Cardiac fibroblast (primary cell): Measurements from ENCODE around the gene FRMD1.

Experiments
- DNase-seq, 2 donors: peaks; one replicate each; pipeline versions ENCODE4 v3.0.0 to v3.0.0-alpha.2; 2010; ENCODE audit warnings: low read depth in 2 of 2
- H3K4me3 ChIP-seq, 2 donors: replicated peaks in 1 of 2; 1 replicate in 1 of 2; 2 replicates in 1 of 2; pipeline ENCODE4 v1.5.1; 2011; ENCODE audit warnings: low read depth in 2 of 2, low read length in 2 of 2, mild to moderate bottlenecking in 2 of 2, moderate library complexity in 1 of 2
- TF ChIP-seq, protein P1 (sequence below): IDR thresholded peaks from one replicate; pipeline ENCODE4 v1.5.1; 2011; ENCODE audit warnings: low read depth, mild to moderate bottlenecking, low read length, inconsistent platforms

Gene FRMD1

DNA sequence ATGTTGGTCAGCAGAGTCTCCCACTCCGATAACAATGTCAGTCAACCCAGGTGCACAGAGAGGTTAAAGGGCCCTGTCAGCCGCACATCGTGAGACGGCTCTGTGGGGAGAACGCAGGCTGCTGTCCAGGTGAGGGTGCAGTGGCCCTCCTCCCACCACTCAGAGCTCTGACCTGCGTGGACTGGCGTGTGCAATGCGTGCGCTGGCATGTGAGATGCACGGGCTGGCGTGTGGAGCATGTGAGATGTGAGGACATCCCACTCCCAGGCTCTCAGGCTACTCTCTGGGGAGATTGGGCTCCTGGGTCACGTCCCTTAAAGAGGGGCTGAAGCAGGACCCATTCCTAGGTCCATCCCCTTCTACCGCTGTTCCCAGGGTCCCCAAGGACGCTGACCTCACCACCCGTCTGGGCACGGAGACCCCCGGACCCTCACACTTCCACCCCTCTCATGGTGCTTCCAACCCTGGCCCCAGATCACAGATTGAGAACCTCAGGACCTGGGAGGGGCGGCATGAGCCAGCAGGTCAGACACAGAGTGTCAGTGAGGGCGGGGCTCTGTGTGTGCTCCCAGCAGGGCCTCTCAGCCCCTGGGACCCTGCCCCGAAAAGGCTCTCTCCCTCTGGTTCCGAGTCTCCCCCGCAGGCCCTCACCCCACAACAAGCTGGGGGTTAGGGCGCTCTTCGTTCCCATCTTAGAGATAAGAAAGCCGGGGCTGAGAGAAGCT, 8.6 kb upstream of the FRMD1 start:
- TF ChIP-seq, protein P1, sequence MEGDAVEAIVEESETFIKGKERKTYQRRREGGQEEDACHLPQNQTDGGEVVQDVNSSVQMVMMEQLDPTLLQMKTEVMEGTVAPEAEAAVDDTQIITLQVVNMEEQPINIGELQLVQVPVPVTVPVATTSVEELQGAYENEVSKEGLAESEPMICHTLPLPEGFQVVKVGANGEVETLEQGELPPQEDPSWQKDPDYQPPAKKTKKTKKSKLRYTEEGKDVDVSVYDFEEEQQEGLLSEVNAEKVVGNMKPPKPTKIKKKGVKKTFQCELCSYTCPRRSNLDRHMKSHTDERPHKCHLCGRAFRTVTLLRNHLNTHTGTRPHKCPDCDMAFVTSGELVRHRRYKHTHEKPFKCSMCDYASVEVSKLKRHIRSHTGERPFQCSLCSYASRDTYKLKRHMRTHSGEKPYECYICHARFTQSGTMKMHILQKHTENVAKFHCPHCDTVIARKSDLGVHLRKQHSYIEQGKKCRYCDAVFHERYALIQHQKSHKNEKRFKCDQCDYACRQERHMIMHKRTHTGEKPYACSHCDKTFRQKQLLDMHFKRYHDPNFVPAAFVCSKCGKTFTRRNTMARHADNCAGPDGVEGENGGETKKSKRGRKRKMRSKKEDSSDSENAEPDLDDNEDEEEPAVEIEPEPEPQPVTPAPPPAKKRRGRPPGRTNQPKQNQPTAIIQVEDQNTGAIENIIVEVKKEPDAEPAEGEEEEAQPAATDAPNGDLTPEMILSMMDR = no peak
- no peak overlapping the region for H3K4me3 ChIP-seq
- no peak for DNase-seq

DNA sequence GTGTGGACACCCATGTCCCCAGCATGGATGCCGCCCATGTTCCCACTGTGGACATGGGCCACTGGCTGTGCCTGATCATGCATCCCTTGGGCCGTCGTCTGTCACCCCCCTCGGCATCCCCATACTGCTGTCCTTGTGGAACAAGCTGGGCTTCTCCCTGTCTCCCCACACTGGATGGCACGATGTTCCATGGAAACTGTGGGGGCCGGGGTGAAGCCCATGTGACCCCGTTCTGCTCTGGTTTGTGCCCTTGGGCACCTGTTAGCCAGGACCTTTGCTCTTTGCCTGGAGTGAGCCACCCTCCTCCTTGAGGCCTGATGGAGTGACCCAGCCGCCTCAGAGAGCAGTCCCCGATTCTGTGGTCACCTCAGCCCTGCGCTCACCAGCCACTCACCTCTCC, 7.6 kb upstream of the FRMD1 start:
- H3K4me3 ChIP-seq = no peak overlapping the region
- no peak for DNase-seq
- TF ChIP-seq, protein P1 = no peak

DNA sequence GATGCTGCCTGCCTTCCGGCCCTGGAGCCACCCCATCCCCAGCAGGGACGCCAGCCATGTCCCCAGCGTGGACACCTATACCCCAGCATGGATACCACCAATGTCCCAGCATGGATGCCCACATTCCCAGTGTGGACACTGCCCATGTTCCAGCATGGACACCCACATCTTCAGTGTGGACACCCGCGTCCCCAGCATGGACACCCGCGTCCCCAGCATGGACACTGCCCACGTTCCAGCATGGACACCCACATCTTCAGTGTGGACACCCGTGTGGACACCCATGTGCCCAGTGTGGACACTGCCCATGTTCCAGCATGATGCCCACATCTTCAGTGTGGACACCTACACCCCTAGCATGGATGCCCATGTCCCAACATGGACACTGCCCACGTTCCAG, 7.1 kb upstream of the FRMD1 start:
- no peak overlapping the region for H3K4me3 ChIP-seq
- TF ChIP-seq, protein P1 = no peak
- DNase-seq = no peak

DNA sequence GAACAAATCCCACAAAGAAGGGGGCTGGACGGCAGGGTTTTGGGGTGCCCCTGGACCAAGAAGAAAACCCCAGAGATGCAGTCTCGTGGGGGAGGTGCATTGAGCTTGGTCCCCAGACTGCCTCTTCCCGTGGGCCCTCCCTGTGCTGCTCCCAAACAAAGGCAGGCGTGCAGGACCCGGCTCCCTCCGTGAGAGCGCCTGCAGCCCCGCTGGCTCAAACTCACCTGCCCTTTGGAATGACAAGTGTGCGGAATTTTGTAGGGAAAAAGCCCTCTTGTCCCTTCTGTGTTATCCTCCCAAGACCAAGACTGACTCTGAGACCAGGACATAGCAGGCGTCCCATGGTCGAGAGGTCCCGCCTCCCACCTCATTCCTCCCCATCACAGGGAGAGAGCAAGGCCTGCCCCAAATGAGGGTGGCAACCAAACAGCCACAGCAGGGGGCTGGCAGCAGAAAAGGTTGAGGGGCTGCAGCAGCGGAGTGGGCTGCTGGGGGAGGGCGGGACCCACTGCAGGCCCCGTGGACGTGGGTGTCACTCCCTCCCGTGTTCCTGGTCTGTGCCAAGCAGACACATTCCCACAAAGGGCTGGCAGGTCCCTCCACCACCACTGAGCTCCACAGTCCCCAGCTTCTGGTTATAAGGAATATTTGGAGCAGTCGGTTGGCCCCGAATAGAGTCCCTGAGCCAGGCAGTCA, 5.6 kb upstream of the FRMD1 start:
- TF ChIP-seq, protein P1 = no peak
- H3K4me3 ChIP-seq = no peak overlapping the region
- no peak for DNase-seq

DNA sequence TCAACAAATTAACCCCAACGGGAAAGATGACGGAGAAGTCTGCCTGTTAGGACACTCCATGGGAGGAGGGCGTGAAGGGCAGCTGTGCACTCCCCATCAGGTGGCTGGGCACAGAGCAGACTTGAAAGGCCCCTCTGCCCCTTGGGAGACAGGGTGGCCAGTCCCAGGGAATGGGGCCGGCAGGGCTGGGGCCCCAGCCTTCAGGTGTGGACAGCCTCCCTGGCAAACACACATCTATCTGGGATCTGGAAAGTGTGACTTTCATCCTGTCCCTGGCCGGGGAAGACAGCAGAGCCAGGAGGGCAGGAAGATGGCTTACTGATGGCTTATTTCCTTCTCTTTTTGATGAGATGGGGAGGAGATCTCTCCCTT, 4.5 kb upstream of the FRMD1 start:
- H3K4me3 ChIP-seq = no peak overlapping the region
- DNase-seq = no peak
- TF ChIP-seq, protein P1 = no peak

DNA sequence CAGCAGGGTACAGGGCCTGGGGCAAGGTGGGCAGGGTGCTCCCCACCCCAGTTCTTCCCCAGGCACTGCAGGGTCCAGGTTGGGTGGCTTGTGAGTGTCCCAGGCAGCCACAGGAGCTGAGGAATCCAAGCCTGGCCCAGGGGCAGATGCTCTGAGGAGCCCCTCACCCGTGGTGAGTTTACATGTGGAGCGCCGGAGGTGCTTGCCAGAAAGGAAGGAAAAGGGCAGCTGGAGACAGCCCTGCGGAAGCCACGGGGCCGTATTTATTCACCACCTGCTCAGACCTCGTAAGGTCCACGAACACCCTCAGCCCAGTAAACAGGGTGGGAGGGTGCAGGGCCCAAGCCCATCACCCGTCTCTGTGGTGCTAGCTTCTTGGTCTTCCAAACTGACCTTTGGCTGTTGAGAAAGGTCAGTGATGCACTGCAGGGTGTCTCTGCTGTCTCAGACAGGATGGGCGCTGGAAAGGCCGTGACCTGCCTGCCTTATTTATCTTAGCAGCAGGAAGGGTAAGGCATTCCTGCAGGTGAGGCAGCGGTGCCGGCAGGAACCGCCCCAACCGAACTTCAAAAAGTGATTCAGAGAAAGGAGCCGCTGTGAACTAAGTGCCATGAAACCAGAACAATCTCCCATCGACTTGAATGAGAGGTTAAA, 4.0 kb upstream of the FRMD1 start:
- TF ChIP-seq, protein P1 = no peak
- no peak overlapping the region for H3K4me3 ChIP-seq
- no peak for DNase-seq
